HG03066 (cell line): ENCODE data around the gene PBX4.

ENCODE experiments used
- ATAC-seq: cut with Tn5 transposase; IDR thresholded peaks from one replicate; pipeline ENCODE4 v1.9.1; 2021; ENCODE audit warnings: low read depth; ENCODE audit not compliant: unreplicated experiment

The PBX4 gene

GRCh38 chr19:19559931-19560330 lies 58.6 kb downstream of the PBX4 start:
- no peak for ATAC-seq

- no peak for ATAC-seq
These were observed 59.9 kb downstream of the PBX4 start for GRCh38 chr19:19558636-19559035.

- ATAC-seq, result no peak
These were observed 60.4 kb downstream of the PBX4 start for GRCh38 chr19:19558055-19558454.

- ATAC-seq, result no peak
These were observed 64.1 kb downstream of the PBX4 start for GRCh38 chr19:19554074-19555023.

- ATAC-seq, result no peak
These were observed 64.8 kb downstream of the PBX4 start for GRCh38 chr19:19553670-19554069.

GRCh38 chr19:19552798-19553197 lies 65.7 kb downstream of the PBX4 start:
- ATAC-seq, result no peak

- no peak for ATAC-seq
These were observed 66.7 kb downstream of the PBX4 start for GRCh38 chr19:19551853-19552192.

- ATAC-seq, result no peak
These were observed 67.3 kb downstream of the PBX4 start for GRCh38 chr19:19550972-19551852.

- no peak for ATAC-seq
These were observed 68.0 kb downstream of the PBX4 start for GRCh38 chr19:19550485-19550929.

- no peak for ATAC-seq
These were observed 68.6 kb downstream of the PBX4 start for GRCh38 chr19:19549804-19550464.

- ATAC-seq, result no peak
These were observed 69.3 kb downstream of the PBX4 start for GRCh38 chr19:19548915-19549759.

GRCh38 chr19:19547674-19548336 lies 70.7 kb downstream of the PBX4 start:
- ATAC-seq, result no peak

GRCh38 chr19:19546751-19547162 lies 71.7 kb downstream of the PBX4 start:
- ATAC-seq, result no peak

- no peak for ATAC-seq
These were observed 72.8 kb downstream of the PBX4 start for GRCh38 chr19:19545707-19546106.

- ATAC-seq, result no peak
These were observed 73.4 kb downstream of the PBX4 start for GRCh38 chr19:19544954-19545591.

GRCh38 chr19:19544257-19544953 lies 74.1 kb downstream of the PBX4 start:
- no peak for ATAC-seq

GRCh38 chr19:19543640-19544039 lies 74.8 kb downstream of the PBX4 start:
- no peak for ATAC-seq

GRCh38 chr19:19543101-19543500 lies 75.4 kb downstream of the PBX4 start:
- ATAC-seq, result no peak
